Tibial artery (tissue), 4 donors: Measurements from ENCODE around the gene CDC6.
A peak's percentile ranks its signal among the peaks of the same experiment; 100 is the strongest.

Experiments
- DNase-seq, 2 donors: peaks; one replicate each; pipeline ENCODE4 v3.0.0-alpha.2; 2019
- H3K27ac ChIP-seq, 2 donors: fragments of 200-600 bp; sonication (generic) in 1 of 2; 1 replicate in 1 of 2; 2 replicates in 1 of 2; pipeline ENCODE4 v1.5.1; 2018 to 2019; ENCODE audit warnings: mild to moderate bottlenecking in 1 of 2
- H3K27me3 ChIP-seq, 2 donors: fragments of 200-600 bp; sonication (generic) in 1 of 2; one replicate each; pipeline versions ENCODE4 v1.5.1 to v1.6.0; 2016 to 2019
- H3K36me3 ChIP-seq, 3 donors: fragments of 200-600 bp; sonication (generic) in 2 of 3; one replicate each; pipeline ENCODE4 v1.5.1; 2016 to 2019; ENCODE audit warnings: mild to moderate bottlenecking in 2 of 3
- H3K4me1 ChIP-seq, 4 donors: fragments of 200-600 bp; sonication (generic) in 2 of 4; 1 replicate in 3 of 4; 2 replicates in 1 of 4; pipeline ENCODE4 v1.5.1; 2016 to 2019
- H3K4me3 ChIP-seq, 2 donors: fragments of 200-600 bp; sonication (generic) in 1 of 2; 1 replicate in 1 of 2; 2 replicates in 1 of 2; pipeline ENCODE4 v1.5.1; 2018 to 2019; ENCODE audit warnings: mild to moderate bottlenecking in 2 of 2
- H3K9me3 ChIP-seq, 3 donors: fragments of 200-600 bp; sonication (generic) in 1 of 3; one replicate each; pipeline ENCODE4 v1.5.1; 2016 to 2019
- intact Hi-C: fragments of 100-400 bp; cut with DNase I; formaldehyde crosslinking; loops from one replicate; pipeline ENCODE4 v1.15.0; 2023; ENCODE audit warnings: low total_unique reads
- TF ChIP-seq, protein P1 (sequence below), 2 experiments: fragments of 200-600 bp in 1 of 2; fragments of 450-650 bp in 1 of 2; IDR thresholded peaks; one replicate each; pipeline ENCODE4 v1.5.1; 2017 to 2019; ENCODE audit warnings: antibody characterized with exemption in 2 of 2, mild to moderate bottlenecking in 1 of 2, moderate library complexity in 1 of 2

Gene CDC6

DNA sequence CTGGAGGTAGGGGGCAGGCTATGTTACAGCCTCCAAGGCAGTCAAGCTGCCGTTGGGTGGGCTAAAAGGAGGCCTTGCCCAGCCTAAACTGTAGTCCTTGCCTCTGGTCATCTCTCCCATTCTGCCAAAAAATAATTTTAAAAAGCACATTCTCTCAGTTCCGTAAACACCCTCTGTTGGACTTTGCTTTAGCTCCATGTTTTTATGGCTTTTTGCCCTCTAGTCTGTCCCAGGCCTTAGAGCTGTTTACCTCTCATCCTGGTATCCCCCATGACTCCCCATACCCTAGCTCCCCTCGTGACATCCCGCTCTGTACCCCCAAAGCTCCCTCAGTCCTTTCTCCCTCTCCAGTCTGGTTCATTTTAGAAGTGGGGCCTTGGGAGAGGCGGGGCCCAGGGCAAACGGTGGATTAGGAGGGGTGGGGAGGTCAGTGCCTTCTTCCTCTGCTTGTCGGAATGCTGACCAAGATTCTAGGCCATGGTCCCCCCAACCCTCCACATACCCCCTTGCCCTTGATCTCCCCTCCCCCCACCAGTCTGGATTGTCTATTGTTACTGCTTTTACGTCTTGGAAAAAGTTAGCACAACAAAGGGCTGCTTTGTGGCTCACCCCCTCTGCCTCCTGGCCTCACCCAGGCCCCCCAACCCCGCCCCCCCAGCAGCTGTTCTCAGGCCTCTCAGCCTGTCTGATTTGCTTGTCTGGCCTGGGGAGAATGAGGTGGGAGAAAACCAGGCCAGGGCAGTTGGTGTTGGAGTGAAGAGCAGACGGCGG lies 58.5 kb downstream of the CDC6 start:
- Histone ChIP-seq H3K4me1 (peaks cover 0 to 83% (median 73%) of the 10 kb centered on the region in 4 donors), H3K36me3 (peaks cover 0 to 29% (median 25%) of the 10 kb centered on the region in 3 donors), H3K27me3 (no peaks in the 10 kb centered on the region), H3K27ac (peak overlapping the region; percentile 96), H3K9me3 (no peaks in the 10 kb centered on the region), H3K4me3 (peak overlapping the region; percentile 70 to 97)
- TF ChIP-seq, protein P1, sequence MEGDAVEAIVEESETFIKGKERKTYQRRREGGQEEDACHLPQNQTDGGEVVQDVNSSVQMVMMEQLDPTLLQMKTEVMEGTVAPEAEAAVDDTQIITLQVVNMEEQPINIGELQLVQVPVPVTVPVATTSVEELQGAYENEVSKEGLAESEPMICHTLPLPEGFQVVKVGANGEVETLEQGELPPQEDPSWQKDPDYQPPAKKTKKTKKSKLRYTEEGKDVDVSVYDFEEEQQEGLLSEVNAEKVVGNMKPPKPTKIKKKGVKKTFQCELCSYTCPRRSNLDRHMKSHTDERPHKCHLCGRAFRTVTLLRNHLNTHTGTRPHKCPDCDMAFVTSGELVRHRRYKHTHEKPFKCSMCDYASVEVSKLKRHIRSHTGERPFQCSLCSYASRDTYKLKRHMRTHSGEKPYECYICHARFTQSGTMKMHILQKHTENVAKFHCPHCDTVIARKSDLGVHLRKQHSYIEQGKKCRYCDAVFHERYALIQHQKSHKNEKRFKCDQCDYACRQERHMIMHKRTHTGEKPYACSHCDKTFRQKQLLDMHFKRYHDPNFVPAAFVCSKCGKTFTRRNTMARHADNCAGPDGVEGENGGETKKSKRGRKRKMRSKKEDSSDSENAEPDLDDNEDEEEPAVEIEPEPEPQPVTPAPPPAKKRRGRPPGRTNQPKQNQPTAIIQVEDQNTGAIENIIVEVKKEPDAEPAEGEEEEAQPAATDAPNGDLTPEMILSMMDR (IDR thresholded peaks at IDR 0.05) = no peak
- DNase-seq = peak in 1 of 2 donors; percentile 19
- intact Hi-C loops = no loop called here

GRCh38 chr17:40346765-40347158 lies 59.1 kb downstream of the CDC6 start:
- no peaks in the 10 kb centered on the region for H3K9me3 ChIP-seq
- DNase-seq = peak in 1 of 2 donors; percentile 18
- H3K36me3 ChIP-seq = peaks cover 0 to 35% (median 31%) of the 10 kb centered on the region in 3 donors
- intact Hi-C loops = no loop called here
- peak overlapping the region in 1 of 2 donors; percentile 70 for H3K4me3 ChIP-seq
- TF ChIP-seq, protein P1 (IDR thresholded peaks at IDR 0.05) = no peak
- peaks cover 0 to 83% (median 73%) of the 10 kb centered on the region in 4 donors for H3K4me1 ChIP-seq
- no peaks in the 10 kb centered on the region for H3K27me3 ChIP-seq
- H3K27ac ChIP-seq = peak overlapping the region; percentile 96

GRCh38 chr17:40347319-40348135 lies 59.8 kb downstream of the CDC6 start:
- Histone ChIP-seq H3K9me3 (no peaks in the 10 kb centered on the region), H3K36me3 (peaks cover 0 to 42% (median 39%) of the 10 kb centered on the region in 3 donors), H3K4me3 (peak overlapping the region in 1 of 2 donors; percentile 70), H3K27ac (peak overlapping the region; percentile 96), H3K4me1 (peaks cover 0 to 83% (median 73%) of the 10 kb centered on the region in 4 donors), H3K27me3 (no peaks in the 10 kb centered on the region)
- intact Hi-C loops = loop anchor here (2.0 kb wide), 1 partner anchor 39 kb away; the partner anchor contains the start of gene RARA
- TF ChIP-seq, protein P1 (IDR thresholded peaks at IDR 0.05) = no peak
- no peak for DNase-seq

GRCh38 chr17:40348136-40348504 lies 60.4 kb downstream of the CDC6 start:
- no peaks in the 10 kb centered on the region for H3K9me3 ChIP-seq
- H3K27me3 ChIP-seq = no peaks in the 10 kb centered on the region
- TF ChIP-seq, protein P1 (IDR thresholded peaks at IDR 0.05) = no peak
- H3K27ac ChIP-seq = peak overlapping the region; percentile 96
- intact Hi-C loops = loop anchor here (2.0 kb wide), 1 partner anchor 39 kb away; the partner anchor contains the start of gene RARA
- DNase-seq = no peak
- H3K4me1 ChIP-seq = peaks cover 0 to 77% (median 70%) of the 10 kb centered on the region in 4 donors
- peaks cover 0 to 48% (median 45%) of the 10 kb centered on the region in 3 donors for H3K36me3 ChIP-seq
- H3K4me3 ChIP-seq = peak overlapping the region in 1 of 2 donors; percentile 70

GRCh38 chr17:40348562-40349476 lies 61.1 kb downstream of the CDC6 start:
- intact Hi-C loops = loop anchor here (2.0 kb wide), 1 partner anchor 40 kb away; the partner anchor contains the start of gene RARA
- Histone ChIP-seq H3K36me3 (peaks cover 0 to 55% (median 52%) of the 10 kb centered on the region in 3 donors), H3K4me1 (peaks cover 0 to 70% (median 63%) of the 10 kb centered on the region in 4 donors), H3K27me3 (no peaks in the 10 kb centered on the region), H3K27ac (peak overlapping the region in 1 of 2 donors; percentile 96), H3K9me3 (no peaks in the 10 kb centered on the region), H3K4me3 (no peak overlapping the region)
- peak; percentile 67 to 89 for DNase-seq
- TF ChIP-seq, protein P1 (IDR thresholded peaks at IDR 0.05) = no peak
